HG03064 (cell line): Measurements from ENCODE around the gene TOMM7.
"Not testable (repeated sequence)": the region's sequence is repeated elsewhere in the genome, so short reads cannot be mapped to it uniquely, and the experiment has no call there.

Source experiments
- ATAC-seq: cut with Tn5 transposase; IDR thresholded peaks from one replicate; pipeline ENCODE4 v1.9.1; 2021; ENCODE audit warnings: low read depth; ENCODE audit not compliant: unreplicated experiment

The TOMM7 gene

GRCh38 chr7:22854158-22855048 lies 31.8 kb upstream of the TOMM7 start:
- ATAC-seq: peak; percentile 92

GRCh38 chr7:22853674-22854157 lies 31.1 kb upstream of the TOMM7 start:
- ATAC-seq: peak; percentile 12

- no peak for ATAC-seq
These were observed 30.5 kb upstream of the TOMM7 start for GRCh38 chr7:22853138-22853537.

- no peak for ATAC-seq
These were observed 28.5 kb upstream of the TOMM7 start for GRCh38 chr7:22851145-22851544.

GRCh38 chr7:22850394-22850793 lies 27.7 kb upstream of the TOMM7 start:
- ATAC-seq: not testable (repeated sequence)

GRCh38 chr7:22849662-22850061 lies 27.0 kb upstream of the TOMM7 start:
- no peak for ATAC-seq

GRCh38 chr7:22849172-22849571 lies 26.5 kb upstream of the TOMM7 start:
- ATAC-seq: no peak

- ATAC-seq: no peak
These were observed 24.3 kb upstream of the TOMM7 start for GRCh38 chr7:22846961-22847360.

- ATAC-seq: no peak
These were observed 22.7 kb upstream of the TOMM7 start for GRCh38 chr7:22845221-22845834.

- ATAC-seq: no peak
These were observed 21.1 kb upstream of the TOMM7 start for GRCh38 chr7:22843681-22844309.

- ATAC-seq: no peak
These were observed 20.3 kb upstream of the TOMM7 start for GRCh38 chr7:22842973-22843372.

- ATAC-seq: no peak
These were observed 19.8 kb upstream of the TOMM7 start for GRCh38 chr7:22842383-22842941.

GRCh38 chr7:22841954-22842353 lies 19.3 kb upstream of the TOMM7 start:
- ATAC-seq: no peak

- no peak for ATAC-seq
These were observed 14.7 kb upstream of the TOMM7 start for GRCh38 chr7:22837308-22837707.

- not testable (repeated sequence) for ATAC-seq
These were observed 13.9 kb upstream of the TOMM7 start for GRCh38 chr7:22836506-22836905.

- no peak for ATAC-seq
These were observed 11.3 kb upstream of the TOMM7 start for GRCh38 chr7:22833957-22834356.

GRCh38 chr7:22833113-22833855 lies 10.6 kb upstream of the TOMM7 start:
- ATAC-seq: no peak

GRCh38 chr7:22832401-22832800 lies 9.8 kb upstream of the TOMM7 start:
- no peak for ATAC-seq

GRCh38 chr7:22831602-22832305 lies 9.1 kb upstream of the TOMM7 start:
- ATAC-seq: no peak

- ATAC-seq: no peak
These were observed 4.9 kb upstream of the TOMM7 start for GRCh38 chr7:22827563-22827962.
